HCT116 (cell line): ENCODE results near the gene ITFG1.

ENCODE experiments used
- POLR2A ChIP-seq: IDR thresholded peaks from 2 replicates; pipeline ENCODE4 v1.7.0; 2011; ENCODE audit warnings: borderline replicate concordance; ENCODE audit not compliant: insufficient read depth, insufficient read length; ENCODE audit errors: extremely low read depth
- POLR2AphosphoS5 ChIP-seq: IDR thresholded peaks from 2 replicates; pipeline ENCODE4 v1.6.1; 2011; ENCODE audit warnings: mild to moderate bottlenecking, low read depth, low read length, moderate library complexity
- RAD21 ChIP-seq: IDR thresholded peaks from 2 replicates; pipeline ENCODE4 v1.6.1; 2012; ENCODE audit warnings: low read depth, mild to moderate bottlenecking
- SIN3A ChIP-seq: IDR thresholded peaks from 2 replicates; pipeline ENCODE4 v1.6.1; 2012; ENCODE audit warnings: low read depth
- YY1 ChIP-seq: IDR thresholded peaks from 2 replicates; pipeline ENCODE4 v1.6.1; 2011; ENCODE audit warnings: low read length, low read depth, moderate library complexity, mild to moderate bottlenecking; ENCODE audit not compliant: insufficient replicate concordance; ENCODE audit errors: extremely low read depth
- ZNF274 ChIP-seq: fragments of 200-500 bp; sonication (Bioruptor generic); IDR thresholded peaks from 2 replicates; pipeline ENCODE4 v1.6.1; 2014; ENCODE audit warnings: mild to moderate bottlenecking, low read depth, low read length, inconsistent platforms
- TF ChIP-seq, protein P1 (sequence below), 3 experiments: fragments of 200-600 bp in 1 of 3; sonication (generic) in 1 of 3; IDR thresholded peaks in 2 of 3; conservative IDR thresholded peaks in 1 of 3; 2 replicates each; pipeline ENCODE4 v1.5.1; 2012 to 2017; ENCODE audit warnings: low read depth in 2 of 3, low read length in 2 of 3, antibody characterized with exemption in 1 of 3, borderline replicate concordance in 1 of 3, control low read depth in 1 of 3, mild to moderate bottlenecking in 1 of 3, mixed read lengths in 1 of 3, mixed run types in 1 of 3, moderate library complexity in 1 of 3; ENCODE audit not compliant: insufficient read depth in 1 of 3
- TF ChIP-seq, protein P2 (sequence below): IDR thresholded peaks from 2 replicates; pipeline ENCODE4 v1.6.1; 2012; ENCODE audit warnings: low read depth
- TF ChIP-seq, protein P3 (sequence below): IDR thresholded peaks from 2 replicates; pipeline ENCODE4 v1.6.1; 2012

DNA sequence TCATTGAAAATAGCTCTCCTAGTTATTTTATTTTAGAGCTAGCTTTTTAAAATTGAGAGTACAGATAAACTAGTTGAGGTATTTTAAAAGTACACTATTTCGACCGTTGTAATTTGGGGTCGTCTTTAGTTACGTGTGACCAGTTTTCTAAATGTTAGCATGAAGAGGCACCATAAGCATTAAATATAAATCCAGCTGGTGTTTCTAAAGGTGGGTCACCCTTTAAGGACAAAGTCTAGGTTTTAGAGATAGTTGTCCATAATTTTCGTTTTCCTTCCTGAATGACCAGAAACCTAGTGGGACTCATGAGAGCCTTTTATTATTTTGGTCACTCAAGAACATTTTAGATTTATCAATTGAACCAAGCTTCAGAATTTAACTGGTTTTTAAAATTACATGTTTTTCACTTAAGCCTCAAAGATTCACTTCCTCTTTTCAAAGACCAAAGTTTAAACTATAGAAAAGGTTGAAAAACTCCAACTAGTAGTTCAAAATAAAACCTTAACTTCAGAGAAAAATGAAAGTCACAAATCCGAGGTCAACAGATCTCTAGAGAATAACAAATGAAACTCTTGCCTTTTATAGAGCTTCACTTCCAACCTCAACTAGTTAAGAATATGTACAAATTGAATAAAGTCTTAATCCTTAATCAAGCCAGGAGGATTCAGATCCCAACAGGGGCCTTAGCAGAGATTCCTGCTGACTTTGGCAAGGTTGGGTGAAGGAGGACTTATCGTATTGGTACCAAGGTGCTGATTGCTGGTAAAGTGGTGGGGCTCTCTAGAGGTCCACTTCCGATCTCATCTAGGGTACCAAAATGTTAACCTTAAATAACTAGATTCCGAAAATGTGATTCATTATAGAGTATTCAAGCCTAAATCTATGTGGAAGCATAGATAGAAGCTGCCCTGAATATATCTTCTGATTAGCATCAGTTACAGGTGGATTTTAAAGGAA is 32.8 kb upstream of the ITFG1 start:
- TF ChIP-seq, protein P1, sequence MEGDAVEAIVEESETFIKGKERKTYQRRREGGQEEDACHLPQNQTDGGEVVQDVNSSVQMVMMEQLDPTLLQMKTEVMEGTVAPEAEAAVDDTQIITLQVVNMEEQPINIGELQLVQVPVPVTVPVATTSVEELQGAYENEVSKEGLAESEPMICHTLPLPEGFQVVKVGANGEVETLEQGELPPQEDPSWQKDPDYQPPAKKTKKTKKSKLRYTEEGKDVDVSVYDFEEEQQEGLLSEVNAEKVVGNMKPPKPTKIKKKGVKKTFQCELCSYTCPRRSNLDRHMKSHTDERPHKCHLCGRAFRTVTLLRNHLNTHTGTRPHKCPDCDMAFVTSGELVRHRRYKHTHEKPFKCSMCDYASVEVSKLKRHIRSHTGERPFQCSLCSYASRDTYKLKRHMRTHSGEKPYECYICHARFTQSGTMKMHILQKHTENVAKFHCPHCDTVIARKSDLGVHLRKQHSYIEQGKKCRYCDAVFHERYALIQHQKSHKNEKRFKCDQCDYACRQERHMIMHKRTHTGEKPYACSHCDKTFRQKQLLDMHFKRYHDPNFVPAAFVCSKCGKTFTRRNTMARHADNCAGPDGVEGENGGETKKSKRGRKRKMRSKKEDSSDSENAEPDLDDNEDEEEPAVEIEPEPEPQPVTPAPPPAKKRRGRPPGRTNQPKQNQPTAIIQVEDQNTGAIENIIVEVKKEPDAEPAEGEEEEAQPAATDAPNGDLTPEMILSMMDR (IDR thresholded peaks at IDR 0.05 in 2 of 3, conservative IDR thresholded peaks at IDR 0.05 in 1 of 3; ENCODE audit: borderline replicate concordance in 1 of 3, insufficient read depth in 1 of 3, low read depth in 2 of 3, low read length in 2 of 3), result no peak
- TF ChIP-seq RAD21 (no peak), POLR2AphosphoS5 (no peak), POLR2A (no peak), SIN3A (no peak), YY1 (no peak), ZNF274 (no peak)
- TF ChIP-seq, protein P2, sequence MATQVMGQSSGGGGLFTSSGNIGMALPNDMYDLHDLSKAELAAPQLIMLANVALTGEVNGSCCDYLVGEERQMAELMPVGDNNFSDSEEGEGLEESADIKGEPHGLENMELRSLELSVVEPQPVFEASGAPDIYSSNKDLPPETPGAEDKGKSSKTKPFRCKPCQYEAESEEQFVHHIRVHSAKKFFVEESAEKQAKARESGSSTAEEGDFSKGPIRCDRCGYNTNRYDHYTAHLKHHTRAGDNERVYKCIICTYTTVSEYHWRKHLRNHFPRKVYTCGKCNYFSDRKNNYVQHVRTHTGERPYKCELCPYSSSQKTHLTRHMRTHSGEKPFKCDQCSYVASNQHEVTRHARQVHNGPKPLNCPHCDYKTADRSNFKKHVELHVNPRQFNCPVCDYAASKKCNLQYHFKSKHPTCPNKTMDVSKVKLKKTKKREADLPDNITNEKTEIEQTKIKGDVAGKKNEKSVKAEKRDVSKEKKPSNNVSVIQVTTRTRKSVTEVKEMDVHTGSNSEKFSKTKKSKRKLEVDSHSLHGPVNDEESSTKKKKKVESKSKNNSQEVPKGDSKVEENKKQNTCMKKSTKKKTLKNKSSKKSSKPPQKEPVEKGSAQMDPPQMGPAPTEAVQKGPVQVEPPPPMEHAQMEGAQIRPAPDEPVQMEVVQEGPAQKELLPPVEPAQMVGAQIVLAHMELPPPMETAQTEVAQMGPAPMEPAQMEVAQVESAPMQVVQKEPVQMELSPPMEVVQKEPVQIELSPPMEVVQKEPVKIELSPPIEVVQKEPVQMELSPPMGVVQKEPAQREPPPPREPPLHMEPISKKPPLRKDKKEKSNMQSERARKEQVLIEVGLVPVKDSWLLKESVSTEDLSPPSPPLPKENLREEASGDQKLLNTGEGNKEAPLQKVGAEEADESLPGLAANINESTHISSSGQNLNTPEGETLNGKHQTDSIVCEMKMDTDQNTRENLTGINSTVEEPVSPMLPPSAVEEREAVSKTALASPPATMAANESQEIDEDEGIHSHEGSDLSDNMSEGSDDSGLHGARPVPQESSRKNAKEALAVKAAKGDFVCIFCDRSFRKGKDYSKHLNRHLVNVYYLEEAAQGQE, result no peak
- TF ChIP-seq, protein P3, sequence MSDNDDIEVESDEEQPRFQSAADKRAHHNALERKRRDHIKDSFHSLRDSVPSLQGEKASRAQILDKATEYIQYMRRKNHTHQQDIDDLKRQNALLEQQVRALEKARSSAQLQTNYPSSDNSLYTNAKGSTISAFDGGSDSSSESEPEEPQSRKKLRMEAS, result no peak
